HK-2 (cell line): Measurements from ENCODE around the gene OR4S2.

Experiments used
- DNase-seq: peaks from one replicate; pipeline ENCODE4 v3.0.0-alpha.2; 2018; ENCODE audit not compliant: unreplicated experiment

The OR4S2 gene, protein sequence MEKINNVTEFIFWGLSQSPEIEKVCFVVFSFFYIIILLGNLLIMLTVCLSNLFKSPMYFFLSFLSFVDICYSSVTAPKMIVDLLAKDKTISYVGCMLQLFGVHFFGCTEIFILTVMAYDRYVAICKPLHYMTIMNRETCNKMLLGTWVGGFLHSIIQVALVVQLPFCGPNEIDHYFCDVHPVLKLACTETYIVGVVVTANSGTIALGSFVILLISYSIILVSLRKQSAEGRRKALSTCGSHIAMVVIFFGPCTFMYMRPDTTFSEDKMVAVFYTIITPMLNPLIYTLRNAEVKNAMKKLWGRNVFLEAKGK

DNA sequence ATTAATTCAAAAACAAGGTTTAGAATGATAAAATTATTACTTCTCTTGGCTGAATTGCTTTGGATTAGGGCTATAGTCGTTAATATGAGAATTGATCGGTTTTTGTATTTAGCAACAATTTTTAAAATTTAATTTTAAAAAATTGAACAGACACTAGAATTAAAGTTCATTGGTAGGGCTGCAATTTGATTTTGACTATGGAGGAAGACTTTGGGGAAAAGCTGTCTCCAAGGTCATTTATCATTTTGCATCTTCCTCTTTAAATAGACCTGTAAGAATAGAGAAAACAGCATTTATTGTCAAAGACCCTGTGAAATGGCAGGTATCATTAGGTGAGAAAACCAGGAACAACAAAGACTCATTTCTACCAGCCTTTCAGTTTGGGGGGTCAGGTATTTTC is at the start of gene OR4S2:
OR4S2 (plus strand) TSS at position 301 of the 400 bp plus-strand sequence. CDS start 2,577 bp downstream, outside the sequence.
- DNase-seq = no peak

- no peak for DNase-seq
Measured at GRCh38 chr11:55607545-55607944, 40.6 kb upstream of the OR4S2 start, which contains the start of gene OR4C11. OR4C11 (minus strand) TSS chr11:55607645; CDS start chr11:55604373, 3,272 bp downstream.

GRCh38 chr11:55624531-55624930 is 23.6 kb upstream of the OR4S2 start:
- DNase-seq = no peak

DNA sequence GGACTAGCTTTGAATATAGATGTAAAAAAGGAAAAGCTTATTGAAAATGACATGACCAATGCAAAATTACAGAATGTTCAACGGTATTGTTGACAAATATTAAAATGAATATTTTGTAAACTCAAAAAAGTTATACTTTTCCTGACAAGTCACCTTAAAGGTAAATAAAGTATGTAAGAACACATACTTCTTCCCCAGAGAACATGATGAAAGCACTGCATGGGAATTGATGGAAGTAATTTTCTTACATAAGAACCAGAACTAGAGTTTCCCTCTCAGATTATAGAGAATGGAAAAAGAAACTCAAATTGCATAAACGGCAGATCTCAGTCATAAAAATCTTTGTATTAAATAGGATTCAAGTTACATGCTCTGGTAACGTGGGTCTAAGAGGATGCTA is 13.3 kb upstream of the OR4S2 start, which contains the start of gene OR4P4:
OR4P4 (plus strand) TSS at position 301 of the 400 bp plus-strand sequence.
- no peak for DNase-seq

GRCh38 chr11:55652560-55652959 is 4.4 kb downstream of the OR4S2 start:
- DNase-seq = no peak

DNA sequence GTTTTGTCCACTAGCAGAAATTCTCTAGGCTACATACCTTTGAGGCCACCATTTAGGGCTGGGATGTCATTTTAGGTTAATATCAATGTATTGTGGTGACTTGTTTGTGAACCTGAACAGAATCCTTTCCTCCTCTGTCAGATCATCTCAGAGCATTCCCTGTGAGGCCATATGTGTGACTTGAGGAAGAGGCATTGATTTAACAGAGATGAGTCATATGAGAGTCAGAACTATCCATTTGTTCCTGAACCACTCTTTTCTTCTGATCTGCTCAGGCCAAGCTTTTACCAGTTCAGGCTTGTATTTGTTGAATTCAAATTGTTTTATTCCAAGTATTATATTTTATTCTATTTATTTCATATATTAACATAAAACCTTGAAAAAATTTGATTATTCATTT is 7.0 kb downstream of the OR4S2 start:
- DNase-seq = no peak

GRCh38 chr11:55658031-55658573 is 10.0 kb downstream of the OR4S2 start:
- no peak for DNase-seq

DNA sequence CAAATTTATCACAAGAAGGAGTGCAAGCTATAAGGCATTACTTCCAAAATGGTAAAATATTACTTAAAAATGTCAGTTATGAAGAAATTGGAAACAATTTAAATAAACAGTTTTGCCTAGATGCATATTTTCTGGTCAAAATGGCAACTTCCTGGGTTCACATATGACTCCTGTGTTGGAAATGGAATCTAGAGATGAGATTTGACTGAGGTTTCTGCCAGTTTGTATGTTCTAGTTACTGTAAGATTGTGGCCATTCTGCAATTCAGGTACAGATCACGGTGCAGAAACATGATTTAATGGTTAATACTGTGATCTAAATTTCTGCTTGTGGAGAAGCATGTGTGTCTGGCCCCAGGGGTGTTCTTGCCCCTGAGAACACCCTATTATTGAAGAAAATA is 10.5 kb downstream of the OR4S2 start:
- DNase-seq = no peak

DNA sequence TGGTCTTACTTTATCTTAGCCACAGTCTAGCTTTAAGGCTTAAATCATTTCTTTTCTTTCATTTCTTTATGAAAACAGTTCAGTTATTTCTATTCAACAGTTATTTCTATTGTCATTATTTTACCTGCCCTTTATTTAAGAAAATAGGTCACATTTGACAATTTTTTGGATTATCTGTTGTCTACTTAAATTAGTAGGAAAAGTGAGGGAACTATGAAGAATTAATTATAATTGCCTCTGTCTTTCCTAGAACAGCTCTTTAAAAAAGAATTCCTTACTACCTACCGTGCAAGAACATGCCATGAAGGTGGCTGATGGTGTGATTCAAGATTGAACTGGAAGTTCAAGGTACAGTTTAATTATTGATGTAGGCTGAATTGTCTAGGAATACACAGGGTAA is 13.8 kb downstream of the OR4S2 start, which contains the start of gene OR4C6:
OR4C6 (plus strand) TSS at position 301 of the 400 bp plus-strand sequence. CDS start 2,966 bp downstream, outside the sequence.
- DNase-seq = no peak

GRCh38 chr11:55669376-55669775 is 21.2 kb downstream of the OR4S2 start:
- no peak for DNase-seq

GRCh38 chr11:55673860-55674259 is 25.7 kb downstream of the OR4S2 start:
- DNase-seq = no peak

GRCh38 chr11:55697817-55698216 is 49.7 kb downstream of the OR4S2 start:
- DNase-seq = no peak

DNA sequence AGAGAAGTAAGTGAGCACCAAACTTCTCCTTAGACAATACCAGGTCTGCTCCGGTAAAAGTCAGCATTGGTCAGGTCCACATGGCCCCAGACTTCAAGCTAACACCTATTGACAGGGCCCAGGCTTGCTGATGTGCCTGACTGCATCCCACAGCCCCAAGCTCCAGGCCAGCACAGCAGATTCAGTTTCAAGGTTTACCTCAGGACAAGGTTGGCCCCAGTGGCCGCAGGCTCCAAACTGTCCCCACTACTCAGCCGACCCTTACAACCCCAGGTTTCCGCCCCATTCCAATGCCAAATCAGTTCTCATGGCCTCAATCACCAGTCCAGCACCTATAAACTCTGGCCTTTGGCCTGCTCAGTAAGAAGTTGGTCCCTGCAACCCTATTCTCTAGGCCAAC is 53.3 kb downstream of the OR4S2 start:
- no peak for DNase-seq
